ENCODE data around the gene CLCF1. TPM values are rescaled to one million over a fixed set of nuclear protein-coding genes. Genes with fewer than 3 reads are reported as not detected.
A peak's percentile ranks its signal among the peaks of the same experiment; 100 is the strongest.

Gene CLCF1
- total and polyA plus RNA-seq, 2 of the 13 experiments (the other 11 are each of a cell fraction or from before 2014, with no cell fraction given), result 0.49 to 0.78 TPM

DNA sequence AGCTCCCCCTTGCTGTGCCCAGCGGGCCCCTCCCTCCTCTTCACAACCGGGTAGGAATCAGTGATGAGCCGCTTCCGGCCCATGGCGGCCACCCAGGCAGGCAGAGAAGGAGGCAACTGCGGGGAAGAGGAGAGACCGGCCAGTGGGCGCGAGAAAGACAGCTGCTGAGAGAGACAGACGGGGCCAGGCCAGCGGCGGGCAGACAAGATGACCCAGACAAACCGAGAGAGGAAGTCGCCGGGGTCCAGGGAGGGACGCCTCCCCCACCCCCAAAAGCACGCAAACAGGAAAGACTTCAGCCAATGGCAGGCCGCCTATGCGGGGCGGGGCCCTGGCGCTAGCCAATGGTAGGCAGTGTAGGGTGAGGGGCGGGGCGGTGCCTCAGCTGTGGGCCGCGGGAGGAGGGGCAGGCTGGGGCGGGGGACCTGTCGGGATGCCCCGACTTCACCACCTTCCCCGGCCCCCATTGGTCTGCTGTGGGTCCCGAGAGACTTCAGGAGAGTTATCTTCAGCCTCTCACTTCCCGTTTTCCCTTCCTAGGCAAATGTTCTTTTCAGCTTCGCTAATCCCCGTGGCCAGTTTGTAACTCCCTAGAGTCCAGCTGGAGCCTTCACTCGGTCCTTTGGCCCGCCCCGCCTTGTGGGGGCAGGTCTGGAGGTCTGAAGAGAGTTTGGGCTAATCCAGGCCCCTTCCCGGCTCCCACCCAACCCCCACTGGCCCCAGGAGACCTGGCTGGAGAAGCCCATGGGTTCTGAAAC lies 19.9 kb downstream of the CLCF1 start, which contains the start of gene POLD4 (continued):
- TF ChIP-seq ZNF276 (CRISPR knock-in tag; IDR thresholded peaks at IDR 0.05; ENCODE audit: low read depth), result no peak
- peak; percentile 40 for TF ChIP-seq TEAD3 (CRISPR knock-in tag; optimal IDR thresholded peaks at IDR 0.05; ENCODE audit: borderline replicate concordance)
- TF ChIP-seq JUN (CRISPR knock-in tag; IDR thresholded peaks at IDR 0.05), result 0 out of 2 replicates have a peak, but pooled peaks have one; percentile 11
- TF ChIP-seq ZNF18 (CRISPR knock-in tag; IDR thresholded peaks at IDR 0.05; ENCODE audit: insufficient replicate concordance), result peak; percentile 35
- TF ChIP-seq, protein P1, sequence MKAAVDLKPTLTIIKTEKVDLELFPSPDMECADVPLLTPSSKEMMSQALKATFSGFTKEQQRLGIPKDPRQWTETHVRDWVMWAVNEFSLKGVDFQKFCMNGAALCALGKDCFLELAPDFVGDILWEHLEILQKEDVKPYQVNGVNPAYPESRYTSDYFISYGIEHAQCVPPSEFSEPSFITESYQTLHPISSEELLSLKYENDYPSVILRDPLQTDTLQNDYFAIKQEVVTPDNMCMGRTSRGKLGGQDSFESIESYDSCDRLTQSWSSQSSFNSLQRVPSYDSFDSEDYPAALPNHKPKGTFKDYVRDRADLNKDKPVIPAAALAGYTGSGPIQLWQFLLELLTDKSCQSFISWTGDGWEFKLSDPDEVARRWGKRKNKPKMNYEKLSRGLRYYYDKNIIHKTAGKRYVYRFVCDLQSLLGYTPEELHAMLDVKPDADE (CRISPR knock-in tag; IDR thresholded peaks at IDR 0.05), result no peak
- no peak for TF ChIP-seq BHLHE40 (IDR thresholded peaks at IDR 0.05; ENCODE audit: low read length)
- TF ChIP-seq IKZF5 (CRISPR knock-in tag; IDR thresholded peaks at IDR 0.05), result peak; percentile 75; the same call in 1 of the 2 replicates
- TF ChIP-seq NFE2L2 (IDR thresholded peaks at IDR 0.05; ENCODE audit: low read length), result no peak
- no peak for TF ChIP-seq ZEB1 (IDR thresholded peaks at IDR 0.05; ENCODE audit: insufficient replicate concordance, low read depth)
- 0 out of 2 replicates have a peak, but pooled peaks have one; percentile 22 for TF ChIP-seq CENPT (CRISPR knock-in tag; IDR thresholded peaks at IDR 0.05; ENCODE audit: low read depth)
- peak; percentile 95 for TF ChIP-seq THAP9 (CRISPR knock-in tag; IDR thresholded peaks at IDR 0.05; ENCODE audit: borderline replicate concordance)
- TF ChIP-seq ZBTB34 (CRISPR knock-in tag; IDR thresholded peaks at IDR 0.05), result no peak
- TF ChIP-seq SUZ12 (IDR thresholded peaks at IDR 0.05; ENCODE audit: low read depth, low read length), result no peak
- peak; percentile 50; the same call in 1 of the 2 replicates for TF ChIP-seq ZNF572 (CRISPR knock-in tag; IDR thresholded peaks at IDR 0.05)
- TF ChIP-seq ZNF350 (CRISPR knock-in tag; IDR thresholded peaks at IDR 0.05; ENCODE audit: borderline replicate concordance, low read depth), result peak; percentile 62; the same call in 1 of the 2 replicates
- peak; percentile 41 for TF ChIP-seq AGO1 (IDR thresholded peaks at IDR 0.05; ENCODE audit: low read depth, low read length, poor library complexity, severe bottlenecking)
- TF ChIP-seq SAP130 (CRISPR knock-in tag; IDR thresholded peaks at IDR 0.05; ENCODE audit: low read depth), result peak; percentile 79
- peak; percentile 49; the same call in 1 of the 2 replicates for TF ChIP-seq ZNF143 (CRISPR knock-in tag; IDR thresholded peaks at IDR 0.05)

Measured in HepG2 (cell line).